OCI-LY7 (cell line): ENCODE results near the gene TRIM5. TPM values are rescaled to one million over a fixed set of nuclear protein-coding genes. Genes with fewer than 3 reads are reported as not detected.

Experiments
- BruUV-seq: library from RNA; stranded (reverse); fragments of 400-500 nt; replicated peaks from 2 replicates; lab custom pipeline; 2021; lab: Mats Ljungman, UMichigan
- CTCF ChIA-PET: fragments of 300-600 bp; sonication (Branson Sonifier 250); formaldehyde crosslinking; loops from one replicate; lab custom pipeline; 2022; ENCODE audit warnings: antibody characterized with exemption; ENCODE audit not compliant: unreplicated experiment; lab: Charles Lee
- POLR2A ChIA-PET: fragments of 300-600 bp; sonication (Branson Sonifier 250); formaldehyde crosslinking; loops from one replicate; lab custom pipeline; 2022; ENCODE audit warnings: antibody characterized with exemption; lab: Charles Lee
- DNase-seq: peaks from one replicate; pipeline ENCODE4 v3.0.0-alpha.2; 2015; ENCODE audit warnings: low spot score
- H2AFZ ChIP-seq: fragments of 200-600 bp; sonication (generic), shearing (Covaris generic); 2 replicates; pipeline ENCODE4 v1.6.1; 2014; ENCODE audit warnings: mild to moderate bottlenecking, antibody characterized with exemption, low read length, moderate library complexity
- H3K27ac ChIP-seq: fragments of 200-600 bp; sonication (generic); 2 replicates; pipeline ENCODE4 v1.5.1; 2014; ENCODE audit warnings: mixed run types, low read depth, mild to moderate bottlenecking, moderate library complexity, low read length, inconsistent platforms; ENCODE audit not compliant: poor library complexity, severe bottlenecking
- H3K36me3 ChIP-seq: fragments of 200-600 bp; sonication (generic); 2 replicates; pipeline ENCODE4 v1.6.1; 2014; ENCODE audit warnings: mild to moderate bottlenecking, antibody characterized with exemption, low read length, moderate library complexity, mixed read lengths; ENCODE audit not compliant: insufficient read depth
- H3K4me1 ChIP-seq: fragments of 200-600 bp; sonication (generic); 2 replicates; pipeline ENCODE4 v1.5.1; 2014; ENCODE audit warnings: mild to moderate bottlenecking, low read length; ENCODE audit not compliant: insufficient read depth, poor library complexity, severe bottlenecking
- H3K4me2 ChIP-seq: fragments of 200-600 bp; sonication (generic); 2 replicates; pipeline ENCODE4 v1.6.1; 2014; ENCODE audit warnings: mild to moderate bottlenecking, low read length
- H3K4me3 ChIP-seq: fragments of 200-600 bp; sonication (generic); 2 replicates; pipeline ENCODE4 v1.5.1; 2014; ENCODE audit warnings: mild to moderate bottlenecking, low read depth, low read length; ENCODE audit not compliant: poor library complexity, severe bottlenecking
- H3K79me2 ChIP-seq: fragments of 200-600 bp; sonication (generic); 2 replicates; pipeline ENCODE4 v1.6.1; 2016; ENCODE audit warnings: low read depth, mild to moderate bottlenecking, low read length, moderate library complexity, mixed read lengths; ENCODE audit not compliant: insufficient read depth
- H3K9me2 ChIP-seq: fragments of 200-600 bp; sonication (generic); 2 replicates; pipeline ENCODE4 v1.6.1; 2016; ENCODE audit warnings: mild to moderate bottlenecking, low read length, mixed read lengths; ENCODE audit not compliant: insufficient read depth
- H3K9me3 ChIP-seq: fragments of 200-600 bp; sonication (generic); 2 replicates; pipeline ENCODE4 v1.6.1; 2014; ENCODE audit warnings: mild to moderate bottlenecking, mixed run types, low read length, mixed read lengths
- H4K20me1 ChIP-seq: fragments of 200-600 bp; sonication (generic); 2 replicates; pipeline ENCODE4 v1.6.1; 2014; ENCODE audit warnings: mild to moderate bottlenecking, antibody characterized with exemption, low read length, moderate library complexity, mixed read lengths; ENCODE audit not compliant: insufficient read depth
- EZH2phosphoT487 ChIP-seq: fragments of 200-600 bp; sonication (generic); IDR thresholded peaks from 2 replicates; pipeline ENCODE4 v1.6.1; 2018; ENCODE audit warnings: low read depth, borderline replicate concordance, mild to moderate bottlenecking, mixed run types, antibody characterized with exemption, low read length, moderate library complexity, mixed read lengths
- intact Hi-C: fragments of 100-400 bp; cut with micrococcal nuclease; formaldehyde crosslinking; loops from one replicate; pipeline ENCODE4 v1.10.0; 2022; ENCODE audit not compliant: unreplicated experiment
- total RNA-seq, 2 experiments: library from RNA; depleted of rRNA in 1 of 2; stranded (reverse); fragments of >200 nt in 1 of 2; shearing (Covaris generic) in 1 of 2; gene quantifications; 2 replicates each; pipeline ENCODE4 v1.2.3, GENCODE V29; 2014 to 2022
- TF ChIP-seq, protein P1 (sequence below): fragments of 200-600 bp; sonication (generic); conservative IDR thresholded peaks from 2 replicates; pipeline ENCODE4 v1.5.1; 2014; ENCODE audit warnings: mild to moderate bottlenecking, antibody characterized with exemption, low read length, moderate library complexity, mixed read lengths

TRIM5 gene
- total RNA-seq, 2 experiments from 2014 or later: 19.6 to 22.5 TPM

DNA sequence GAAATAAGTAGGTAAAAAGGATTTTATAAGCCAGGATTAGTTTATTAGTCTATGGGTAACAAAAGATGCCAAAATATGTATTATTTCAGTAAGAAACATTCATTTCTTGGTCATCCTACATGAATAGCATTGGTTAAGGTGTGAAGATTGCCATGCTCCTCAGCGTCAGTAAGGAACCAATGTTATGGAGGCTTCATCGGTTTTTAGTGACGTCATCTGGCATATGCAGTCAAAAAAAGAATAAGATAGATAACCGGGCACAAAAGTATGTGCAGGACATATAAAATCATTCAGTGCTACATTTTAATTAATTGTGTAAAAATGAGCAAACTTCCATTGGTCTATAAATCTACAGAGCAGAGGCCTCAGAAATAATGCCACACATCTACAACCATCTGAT lies 29.4 kb downstream of the TRIM5 start:
- no peak overlapping the region for H2AFZ ChIP-seq
- DNase-seq: no peak
- no TSS peak for BruUV-seq
- H3K4me2 ChIP-seq: no peak overlapping the region
- no peaks in the 10 kb centered on the region for H4K20me1 ChIP-seq
- peaks cover 4% of the 10 kb centered on the region; the same call in 1 of the 2 replicates for H3K9me3 ChIP-seq
- no peak overlapping the region for H3K27ac ChIP-seq
- POLR2A ChIA-PET: interaction anchor here (0.8 to 1.2 kb wide), 2 partner anchors 8 to 17 kb away, joined by 3 to 4 read pairs; no protein-coding TSS in a partner anchor
- H3K79me2 ChIP-seq: no peaks in the 10 kb centered on the region
- CTCF ChIA-PET: no interaction called here
- no peaks in the 10 kb centered on the region for H3K4me1 ChIP-seq
- H3K4me3 ChIP-seq: no peak overlapping the region
- TF ChIP-seq, protein P1, sequence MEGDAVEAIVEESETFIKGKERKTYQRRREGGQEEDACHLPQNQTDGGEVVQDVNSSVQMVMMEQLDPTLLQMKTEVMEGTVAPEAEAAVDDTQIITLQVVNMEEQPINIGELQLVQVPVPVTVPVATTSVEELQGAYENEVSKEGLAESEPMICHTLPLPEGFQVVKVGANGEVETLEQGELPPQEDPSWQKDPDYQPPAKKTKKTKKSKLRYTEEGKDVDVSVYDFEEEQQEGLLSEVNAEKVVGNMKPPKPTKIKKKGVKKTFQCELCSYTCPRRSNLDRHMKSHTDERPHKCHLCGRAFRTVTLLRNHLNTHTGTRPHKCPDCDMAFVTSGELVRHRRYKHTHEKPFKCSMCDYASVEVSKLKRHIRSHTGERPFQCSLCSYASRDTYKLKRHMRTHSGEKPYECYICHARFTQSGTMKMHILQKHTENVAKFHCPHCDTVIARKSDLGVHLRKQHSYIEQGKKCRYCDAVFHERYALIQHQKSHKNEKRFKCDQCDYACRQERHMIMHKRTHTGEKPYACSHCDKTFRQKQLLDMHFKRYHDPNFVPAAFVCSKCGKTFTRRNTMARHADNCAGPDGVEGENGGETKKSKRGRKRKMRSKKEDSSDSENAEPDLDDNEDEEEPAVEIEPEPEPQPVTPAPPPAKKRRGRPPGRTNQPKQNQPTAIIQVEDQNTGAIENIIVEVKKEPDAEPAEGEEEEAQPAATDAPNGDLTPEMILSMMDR: no peak
- no peak for TF ChIP-seq EZH2phosphoT487
- H3K9me2 ChIP-seq: no peaks in the 10 kb centered on the region
- H3K36me3 ChIP-seq: no peaks in the 10 kb centered on the region
- intact Hi-C loops: no loop called here

DNA sequence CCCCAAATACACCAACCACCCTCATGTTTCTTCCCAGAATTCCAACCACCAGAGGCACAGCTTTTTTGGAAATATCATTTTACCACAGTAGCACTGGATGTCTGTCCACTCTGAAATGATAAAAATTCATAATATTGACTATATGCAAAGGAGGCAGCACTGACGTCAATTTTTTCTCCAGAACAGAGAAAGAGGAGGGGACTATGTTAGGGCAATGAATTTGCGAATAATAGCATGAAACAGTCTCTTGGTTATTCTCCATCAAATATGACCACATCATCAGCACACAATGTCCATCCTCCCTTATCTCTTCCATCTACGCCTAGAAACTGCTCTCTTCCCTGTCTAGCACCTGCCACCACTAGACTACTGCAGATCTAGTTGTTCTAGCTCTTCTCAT lies 38.7 kb downstream of the TRIM5 start:
- POLR2A ChIA-PET: interaction anchor here (0.5 to 1.3 kb wide), 3 partner anchors 11 to 20 kb away, joined by 3 to 10 read pairs (median 5); no protein-coding TSS in a partner anchor
- no peak for TF ChIP-seq EZH2phosphoT487
- TF ChIP-seq, protein P1: no peak
- Histone ChIP-seq H3K9me3 (no peaks in the 10 kb centered on the region), H3K4me3 (no peak overlapping the region), H3K79me2 (no peaks in the 10 kb centered on the region), H3K27ac (no peak overlapping the region), H3K36me3 (peaks cover 14% of the 10 kb centered on the region), H3K9me2 (no peaks in the 10 kb centered on the region), H3K4me1 (no peaks in the 10 kb centered on the region), H3K4me2 (no peak overlapping the region), H4K20me1 (no peaks in the 10 kb centered on the region), H2AFZ (no peak overlapping the region)
- DNase-seq: no peak
- CTCF ChIA-PET: no interaction called here
- BruUV-seq: no TSS peak
- intact Hi-C loops: no loop called here

DNA sequence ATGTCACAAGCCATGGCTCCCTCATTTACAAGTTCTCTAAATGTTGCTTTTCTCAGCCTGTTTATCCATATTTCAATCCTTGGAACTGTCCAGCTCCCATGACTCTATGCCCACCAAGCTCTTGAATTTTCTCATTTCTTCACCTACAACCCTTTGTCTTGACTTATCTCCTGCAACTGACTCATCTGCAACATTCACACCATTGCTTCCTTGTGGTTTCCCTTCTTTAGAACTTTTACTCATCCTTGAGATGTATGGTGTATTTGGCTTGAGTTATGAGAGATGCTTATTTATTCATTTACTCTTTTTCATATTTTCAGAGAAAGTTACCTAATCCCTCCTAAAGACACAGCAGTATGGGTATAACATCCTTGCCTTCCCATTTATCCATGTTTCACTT lies 41.3 kb downstream of the TRIM5 start:
- no peak overlapping the region for H2AFZ ChIP-seq
- H3K4me3 ChIP-seq: no peak overlapping the region
- H3K9me3 ChIP-seq: peaks cover 5% of the 10 kb centered on the region; the same call in 1 of the 2 replicates
- TSS peak; percentile 57 for BruUV-seq
- DNase-seq: no peak
- no peaks in the 10 kb centered on the region for H3K79me2 ChIP-seq
- H4K20me1 ChIP-seq: no peaks in the 10 kb centered on the region
- intact Hi-C loops: no loop called here
- TF ChIP-seq, protein P1: no peak
- no peak for TF ChIP-seq EZH2phosphoT487
- H3K36me3 ChIP-seq: peaks cover 24% of the 10 kb centered on the region
- POLR2A ChIA-PET: no interaction called here
- H3K27ac ChIP-seq: no peak overlapping the region
- no peaks in the 10 kb centered on the region for H3K4me1 ChIP-seq
- CTCF ChIA-PET: no interaction called here
- no peak overlapping the region for H3K4me2 ChIP-seq
- H3K9me2 ChIP-seq: no peaks in the 10 kb centered on the region
